ENCODE measurements around the gene PKDREJ. TPM values are rescaled to one million over a fixed set of nuclear protein-coding genes. Genes with fewer than 3 reads are reported as not detected.

The PKDREJ gene
- total RNA-seq, 1 experiment from 2014 or later, result not detected

DNA sequence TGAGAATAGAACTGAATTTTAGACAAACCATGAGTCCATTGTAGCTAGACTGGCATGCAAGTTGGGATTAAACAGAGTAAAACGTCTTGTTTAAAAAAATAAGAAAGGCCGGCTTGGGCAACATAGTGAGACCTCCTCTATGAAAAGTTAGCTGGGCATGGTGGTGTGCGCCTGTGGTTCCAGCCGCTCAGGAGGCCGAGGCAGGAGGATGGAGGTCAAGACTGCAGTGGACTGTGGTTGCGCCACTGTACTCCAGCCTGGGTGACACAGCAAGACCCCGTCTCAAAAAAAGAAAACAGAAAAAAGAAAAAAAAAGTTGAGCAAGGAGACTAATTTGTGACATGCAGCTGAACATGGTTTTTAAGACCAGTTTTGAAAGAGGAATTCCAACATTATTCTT is 36.6 kb downstream of the PKDREJ start:
- no peaks in the 10 kb centered on the region for H4K20me1 ChIP-seq (ENCODE audit: insufficient read depth, low read depth, low read length)
- H3K9me2 ChIP-seq (replicated peaks; ENCODE audit: insufficient read depth, low read length), result no peaks in the 10 kb centered on the region
- H2AFZ ChIP-seq (ENCODE audit: low read length), result no peak overlapping the region
- no peaks in the 10 kb centered on the region for H3K79me2 ChIP-seq (ENCODE audit: low read length)
- H3K4me1 ChIP-seq (ENCODE audit: low read length), result no peaks in the 10 kb centered on the region
- no peak overlapping the region for H3K4me3 ChIP-seq (ENCODE audit: low read length)
- no peak for DNase-seq
- no peaks in the 10 kb centered on the region for H3K27me3 ChIP-seq (ENCODE audit: low read length)
- no peak overlapping the region for H3K9ac ChIP-seq (ENCODE audit: low read length)
- H3K4me2 ChIP-seq (ENCODE audit: low read depth, low read length, poor library complexity, severe bottlenecking), result no peak overlapping the region
- H3K9me3 ChIP-seq (ENCODE audit: low read length), result no peaks in the 10 kb centered on the region
- no peak overlapping the region for H3K27ac ChIP-seq (ENCODE audit: low read length)
- H3K36me3 ChIP-seq (ENCODE audit: insufficient read depth, low read length), result no peaks in the 10 kb centered on the region; the same call in 1 of the 2 replicates

DNA sequence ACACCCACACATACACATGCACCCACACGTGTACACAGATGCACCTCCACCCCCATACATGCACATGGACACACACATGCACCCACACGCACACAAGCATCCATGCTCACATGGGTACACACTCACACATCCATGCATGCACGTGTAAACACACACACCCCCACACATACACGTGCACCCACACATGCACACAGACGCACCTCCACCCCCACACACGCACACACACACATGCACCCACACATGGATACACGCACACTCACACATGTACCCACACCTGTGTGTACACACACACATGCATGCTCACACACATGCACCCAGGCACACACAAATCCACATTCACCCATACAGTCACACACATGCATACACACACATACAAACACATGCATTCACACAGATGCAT is 37.5 kb downstream of the PKDREJ start:
- Histone ChIP-seq H3K27ac (ENCODE audit: low read length) (no peak overlapping the region), H2AFZ (ENCODE audit: low read length) (no peak overlapping the region), H3K27me3 (ENCODE audit: low read length) (no peaks in the 10 kb centered on the region)

DNA sequence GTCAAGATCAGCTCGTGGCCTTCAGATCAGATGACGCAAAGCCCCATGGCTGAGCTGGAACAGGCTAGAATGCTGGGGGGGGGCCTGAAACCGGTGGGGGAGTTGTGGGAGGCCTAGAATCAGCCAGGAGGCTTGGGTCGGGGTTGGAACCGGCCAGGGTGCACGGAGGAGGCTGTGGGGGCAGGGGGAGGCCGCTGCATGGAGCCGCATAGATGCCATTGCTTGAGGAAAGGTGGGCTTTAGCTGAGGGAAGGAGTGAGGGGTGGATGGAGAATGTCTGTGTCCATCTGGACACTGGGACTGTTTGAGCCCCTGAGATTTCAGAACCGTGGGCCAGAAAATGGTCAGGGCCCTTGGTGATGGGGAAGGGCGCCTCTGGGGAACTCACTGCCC is 38.2 kb downstream of the PKDREJ start:
- Histone ChIP-seq H3K9me3 (ENCODE audit: low read length) (no peaks in the 10 kb centered on the region), H4K20me1 (ENCODE audit: insufficient read depth, low read depth, low read length) (no peaks in the 10 kb centered on the region), H3K4me2 (ENCODE audit: low read depth, low read length, poor library complexity, severe bottlenecking) (no peak overlapping the region), H3K27ac (ENCODE audit: low read length) (no peak overlapping the region), H3K79me2 (ENCODE audit: low read length) (no peaks in the 10 kb centered on the region), H3K9me2 (replicated peaks; ENCODE audit: insufficient read depth, low read length) (no peaks in the 10 kb centered on the region), H3K4me1 (ENCODE audit: low read length) (no peaks in the 10 kb centered on the region), H3K9ac (ENCODE audit: low read length) (no peak overlapping the region), H2AFZ (ENCODE audit: low read length) (no peak overlapping the region), H3K36me3 (ENCODE audit: insufficient read depth, low read length) (peaks cover 4% of the 10 kb centered on the region), H3K27me3 (ENCODE audit: low read length) (no peaks in the 10 kb centered on the region), H3K4me3 (ENCODE audit: low read length) (no peak overlapping the region)
- no peak for DNase-seq

More for the DNA sequence above, 37.5 kb downstream of the PKDREJ start:
- no peak overlapping the region for H3K4me3 ChIP-seq (ENCODE audit: low read length)
- H3K9me2 ChIP-seq (replicated peaks; ENCODE audit: insufficient read depth, low read length), result no peaks in the 10 kb centered on the region
- DNase-seq, result no peak
- no peaks in the 10 kb centered on the region for H4K20me1 ChIP-seq (ENCODE audit: insufficient read depth, low read depth, low read length)
- no peaks in the 10 kb centered on the region for H3K9me3 ChIP-seq (ENCODE audit: low read length)
- no peaks in the 10 kb centered on the region for H3K4me1 ChIP-seq (ENCODE audit: low read length)
- H3K9ac ChIP-seq (ENCODE audit: low read length), result no peak overlapping the region
- H3K36me3 ChIP-seq (ENCODE audit: insufficient read depth, low read length), result peaks cover 4% of the 10 kb centered on the region
- H3K79me2 ChIP-seq (ENCODE audit: low read length), result no peaks in the 10 kb centered on the region
- H3K4me2 ChIP-seq (ENCODE audit: low read depth, low read length, poor library complexity, severe bottlenecking), result no peak overlapping the region

DNA sequence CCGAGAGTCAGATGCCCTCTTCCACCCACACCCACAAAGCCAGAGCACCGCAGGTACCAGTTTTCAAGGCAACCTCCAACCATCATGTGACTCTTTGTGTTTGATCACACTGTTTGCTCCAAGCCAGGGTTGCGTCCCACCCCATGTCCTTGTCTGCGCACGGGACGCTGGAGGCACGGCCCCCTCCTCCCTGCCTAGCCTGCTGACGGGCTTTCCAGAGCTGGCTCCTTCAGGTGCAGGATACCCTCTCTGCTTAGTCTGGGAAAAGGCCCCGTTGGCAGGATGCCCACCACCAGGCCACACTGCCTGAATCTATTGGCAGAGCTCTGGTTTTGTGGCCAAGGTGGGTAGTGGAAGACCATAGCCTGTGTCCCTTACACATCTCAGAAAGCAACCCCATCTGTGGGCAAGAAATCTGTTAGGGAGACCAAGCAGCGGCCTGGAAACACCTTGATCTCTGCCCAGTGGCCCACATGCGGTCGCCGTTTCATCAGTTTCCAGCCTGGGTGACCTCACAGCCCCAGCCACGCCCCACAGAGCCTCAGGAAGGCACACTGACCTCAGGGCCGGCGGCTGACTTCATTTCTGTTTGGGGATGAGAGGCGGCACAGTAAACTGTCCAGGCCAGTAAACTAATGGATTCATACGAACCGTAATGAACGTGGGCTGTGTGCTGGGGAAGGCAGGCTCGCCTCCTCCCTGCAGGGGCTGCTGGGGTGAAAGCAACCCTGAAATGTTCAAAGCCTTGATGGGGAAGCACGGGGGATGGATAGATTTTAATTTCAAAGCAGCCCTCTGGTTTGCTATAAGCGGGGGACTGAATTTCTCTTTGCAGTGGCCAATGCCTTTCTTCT is 38.9 kb downstream of the PKDREJ start:
- no peak for DNase-seq
- Histone ChIP-seq H3K27ac (ENCODE audit: low read length) (no peak overlapping the region), H3K4me2 (ENCODE audit: low read depth, low read length, poor library complexity, severe bottlenecking) (no peak overlapping the region), H4K20me1 (ENCODE audit: insufficient read depth, low read depth, low read length) (no peaks in the 10 kb centered on the region), H3K4me1 (ENCODE audit: low read length) (no peaks in the 10 kb centered on the region), H2AFZ (ENCODE audit: low read length) (no peak overlapping the region), H3K79me2 (ENCODE audit: low read length) (no peaks in the 10 kb centered on the region), H3K9ac (ENCODE audit: low read length) (no peak overlapping the region), H3K4me3 (ENCODE audit: low read length) (no peak overlapping the region), H3K27me3 (ENCODE audit: low read length) (no peaks in the 10 kb centered on the region), H3K9me2 (replicated peaks; ENCODE audit: insufficient read depth, low read length) (no peaks in the 10 kb centered on the region), H3K9me3 (ENCODE audit: low read length) (no peaks in the 10 kb centered on the region), H3K36me3 (ENCODE audit: insufficient read depth, low read length) (peaks cover 9% of the 10 kb centered on the region)

DNA sequence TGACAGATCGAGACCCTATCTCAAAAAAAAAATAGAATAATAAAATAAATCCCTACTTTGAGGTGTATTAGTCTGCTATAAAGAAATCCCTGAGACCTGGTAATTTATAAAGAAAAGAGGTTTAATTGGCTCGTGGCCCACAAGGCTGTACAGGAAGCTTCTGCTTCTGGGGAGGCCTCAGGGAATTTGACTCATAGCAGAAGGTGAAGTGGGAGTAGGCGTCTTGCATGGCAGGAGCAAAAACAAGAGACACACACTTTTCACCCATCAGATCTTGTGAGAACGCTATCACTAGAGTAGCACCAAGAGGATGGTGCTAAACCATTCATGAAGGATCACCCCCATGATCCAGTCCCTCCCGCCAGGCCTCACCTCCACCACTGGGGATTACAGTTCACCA is 42.2 kb downstream of the PKDREJ start:
- H3K4me1 ChIP-seq (ENCODE audit: low read length), result no peaks in the 10 kb centered on the region
- H3K36me3 ChIP-seq (ENCODE audit: insufficient read depth, low read length), result peaks cover 14% of the 10 kb centered on the region
- H3K27me3 ChIP-seq (ENCODE audit: low read length), result no peaks in the 10 kb centered on the region
- no peaks in the 10 kb centered on the region for H4K20me1 ChIP-seq (ENCODE audit: insufficient read depth, low read depth, low read length)
- H3K79me2 ChIP-seq (ENCODE audit: low read length), result no peaks in the 10 kb centered on the region
- no peak overlapping the region for H2AFZ ChIP-seq (ENCODE audit: low read length)
- DNase-seq, result no peak
- H3K9me3 ChIP-seq (ENCODE audit: low read length), result no peaks in the 10 kb centered on the region
- H3K9ac ChIP-seq (ENCODE audit: low read length), result no peak overlapping the region
- no peaks in the 10 kb centered on the region for H3K9me2 ChIP-seq (replicated peaks; ENCODE audit: insufficient read depth, low read length)
- no peak overlapping the region for H3K4me3 ChIP-seq (ENCODE audit: low read length)
- H3K27ac ChIP-seq (ENCODE audit: low read length), result no peak overlapping the region
- H3K4me2 ChIP-seq (ENCODE audit: low read depth, low read length, poor library complexity, severe bottlenecking), result no peak overlapping the region

DNA sequence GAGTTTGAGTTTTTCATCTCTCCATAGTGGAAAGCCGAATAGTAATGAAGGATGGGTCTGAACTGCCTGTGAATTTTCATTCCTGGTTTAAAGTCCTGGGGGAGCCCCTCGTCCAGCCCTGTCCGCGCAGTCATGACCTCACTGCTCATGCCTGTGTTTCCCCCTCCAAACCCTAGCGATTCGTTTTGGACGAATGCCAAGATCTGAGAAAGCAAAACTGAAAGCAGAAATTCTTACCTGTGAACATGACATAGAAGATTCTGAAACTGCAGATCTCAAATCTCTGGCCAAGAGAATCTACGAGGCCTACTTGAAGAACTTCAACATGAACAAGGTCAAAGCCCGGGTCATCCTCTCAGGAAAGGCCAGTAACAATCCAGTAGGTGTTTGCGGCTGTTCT is 43.5 kb downstream of the PKDREJ start:
- no peak overlapping the region for H2AFZ ChIP-seq (ENCODE audit: low read length)
- no peaks in the 10 kb centered on the region for H3K9me2 ChIP-seq (replicated peaks; ENCODE audit: insufficient read depth, low read length)
- H4K20me1 ChIP-seq (ENCODE audit: insufficient read depth, low read depth, low read length), result no peaks in the 10 kb centered on the region
- H3K9me3 ChIP-seq (ENCODE audit: low read length), result no peaks in the 10 kb centered on the region
- no peak overlapping the region for H3K4me2 ChIP-seq (ENCODE audit: low read depth, low read length, poor library complexity, severe bottlenecking)
- DNase-seq, result no peak
- H3K9ac ChIP-seq (ENCODE audit: low read length), result no peak overlapping the region
- H3K27me3 ChIP-seq (ENCODE audit: low read length), result no peaks in the 10 kb centered on the region
- peaks cover 14% of the 10 kb centered on the region for H3K36me3 ChIP-seq (ENCODE audit: insufficient read depth, low read length)
- H3K79me2 ChIP-seq (ENCODE audit: low read length), result no peaks in the 10 kb centered on the region
- no peaks in the 10 kb centered on the region for H3K4me1 ChIP-seq (ENCODE audit: low read length)
- H3K27ac ChIP-seq (ENCODE audit: low read length), result no peak overlapping the region
- no peak overlapping the region for H3K4me3 ChIP-seq (ENCODE audit: low read length)

DNA sequence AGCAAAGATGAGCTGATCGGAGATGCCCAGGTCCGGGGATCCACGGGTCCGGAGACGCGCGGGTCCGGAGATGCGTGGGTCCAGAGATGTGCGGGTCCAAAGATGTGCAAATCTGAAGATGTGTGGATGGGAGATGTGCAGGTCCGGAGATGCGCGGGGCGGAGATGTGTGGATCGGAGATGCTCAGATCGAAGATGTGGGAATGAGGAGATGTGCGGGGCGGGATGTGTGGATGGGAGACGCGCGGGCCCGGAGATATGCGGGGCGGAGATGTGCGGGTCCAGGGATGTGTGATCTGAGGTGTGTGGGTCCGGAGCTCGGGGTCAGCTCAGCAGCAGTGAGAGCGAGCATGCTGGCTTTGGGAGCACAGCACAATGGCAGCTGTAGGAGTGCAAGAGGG is 48.5 kb downstream of the PKDREJ start:
- Histone ChIP-seq H3K9ac (ENCODE audit: low read length) (no peak overlapping the region), H3K27ac (ENCODE audit: low read length) (no peak overlapping the region), H3K27me3 (ENCODE audit: low read length) (no peaks in the 10 kb centered on the region), H3K4me2 (ENCODE audit: low read depth, low read length, poor library complexity, severe bottlenecking) (no peak overlapping the region), H3K4me1 (ENCODE audit: low read length) (no peaks in the 10 kb centered on the region), H2AFZ (ENCODE audit: low read length) (no peak overlapping the region), H3K4me3 (ENCODE audit: low read length) (no peak overlapping the region), H4K20me1 (ENCODE audit: insufficient read depth, low read depth, low read length) (no peaks in the 10 kb centered on the region), H3K9me3 (ENCODE audit: low read length) (no peaks in the 10 kb centered on the region), H3K9me2 (replicated peaks; ENCODE audit: insufficient read depth, low read length) (no peaks in the 10 kb centered on the region), H3K79me2 (ENCODE audit: low read length) (no peaks in the 10 kb centered on the region), H3K36me3 (ENCODE audit: insufficient read depth, low read length) (peaks cover 11% of the 10 kb centered on the region)
- no peak for DNase-seq

DNA sequence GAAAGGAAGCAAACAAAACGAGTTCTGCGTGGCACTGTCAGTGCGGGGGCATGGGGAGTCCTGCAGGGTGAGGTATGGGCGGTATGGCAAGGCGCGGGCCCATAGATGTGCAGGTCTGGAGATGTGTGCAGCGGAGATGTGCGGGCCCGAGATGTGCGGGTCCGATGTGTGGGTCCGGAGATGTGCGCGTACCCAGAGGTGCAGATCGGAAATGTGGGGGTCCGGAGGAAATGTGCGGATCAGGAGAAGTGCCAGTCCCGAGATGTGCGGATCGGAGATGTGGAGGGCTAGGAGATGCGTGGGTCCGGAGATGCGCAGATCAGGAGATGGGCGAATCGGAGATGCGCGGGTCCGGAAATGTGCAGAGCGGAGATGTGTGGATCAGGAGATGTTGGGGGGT is 49.0 kb downstream of the PKDREJ start:
- H3K27me3 ChIP-seq (ENCODE audit: low read length), result no peaks in the 10 kb centered on the region
- no peak overlapping the region for H3K9ac ChIP-seq (ENCODE audit: low read length)
- H3K36me3 ChIP-seq (ENCODE audit: insufficient read depth, low read length), result peaks cover 8% of the 10 kb centered on the region
- DNase-seq, result no peak
- no peaks in the 10 kb centered on the region for H4K20me1 ChIP-seq (ENCODE audit: insufficient read depth, low read depth, low read length)
- H3K4me3 ChIP-seq (ENCODE audit: low read length), result no peak overlapping the region
- H3K9me2 ChIP-seq (replicated peaks; ENCODE audit: insufficient read depth, low read length), result no peaks in the 10 kb centered on the region
- no peak overlapping the region for H2AFZ ChIP-seq (ENCODE audit: low read length)
- no peak overlapping the region for H3K4me2 ChIP-seq (ENCODE audit: low read depth, low read length, poor library complexity, severe bottlenecking)
- H3K27ac ChIP-seq (ENCODE audit: low read length), result no peak overlapping the region
- H3K4me1 ChIP-seq (ENCODE audit: low read length), result no peaks in the 10 kb centered on the region
- no peaks in the 10 kb centered on the region for H3K9me3 ChIP-seq (ENCODE audit: low read length)
- no peaks in the 10 kb centered on the region for H3K79me2 ChIP-seq (ENCODE audit: low read length)

All from Karpas-422 (cell line).